GM21423 (cell line): Measurements from ENCODE around the gene IFITM2.
A peak's percentile ranks its signal among the peaks of the same experiment; 100 is the strongest.
"Not testable (repeated sequence)": the region's sequence is repeated elsewhere in the genome, so short reads cannot be mapped to it uniquely, and the experiment has no call there.

Source experiments
- ATAC-seq: cut with Tn5 transposase; IDR thresholded peaks from one replicate; pipeline ENCODE4 v1.9.1; 2021; ENCODE audit warnings: mild to moderate bottlenecking, moderate library complexity; ENCODE audit not compliant: unreplicated experiment

The IFITM2 gene

GRCh38 chr11:337711-338110, 30.1 kb downstream of the IFITM2 start:
- ATAC-seq: no peak

- ATAC-seq: no peak
These were observed 32.3 kb downstream of the IFITM2 start for GRCh38 chr11:339963-340362.

GRCh38 chr11:340539-341512, 33.2 kb downstream of the IFITM2 start:
- no peak for ATAC-seq

- no peak for ATAC-seq
These were observed 34.7 kb downstream of the IFITM2 start for GRCh38 chr11:342328-342727.

GRCh38 chr11:344836-345578, 37.4 kb downstream of the IFITM2 start:
- ATAC-seq: no peak

- ATAC-seq: no peak
These were observed 38.9 kb downstream of the IFITM2 start for GRCh38 chr11:346529-346928.

- ATAC-seq: not testable (repeated sequence)
These were observed 41.8 kb downstream of the IFITM2 start for GRCh38 chr11:349270-349954.

GRCh38 chr11:350033-350722, 42.6 kb downstream of the IFITM2 start:
- ATAC-seq: not testable (repeated sequence)

GRCh38 chr11:350723-351255, 43.2 kb downstream of the IFITM2 start:
- ATAC-seq: peak; percentile 38

- ATAC-seq: no peak
These were observed 43.8 kb downstream of the IFITM2 start for GRCh38 chr11:351411-351810.

- ATAC-seq: no peak
These were observed 44.9 kb downstream of the IFITM2 start for GRCh38 chr11:352456-353031.

GRCh38 chr11:353179-353873, 45.7 kb downstream of the IFITM2 start:
- no peak for ATAC-seq

GRCh38 chr11:355581-356458, 48.2 kb downstream of the IFITM2 start:
- ATAC-seq: peak; percentile 74

- no peak for ATAC-seq
These were observed 49.0 kb downstream of the IFITM2 start for GRCh38 chr11:356610-357009.

- ATAC-seq: no peak
These were observed 50.0 kb downstream of the IFITM2 start for GRCh38 chr11:357582-357981.

GRCh38 chr11:358129-358800, 50.6 kb downstream of the IFITM2 start:
- ATAC-seq: no peak
